ENCODE data around the gene ARID5B. TPM values are rescaled to one million over a fixed set of nuclear protein-coding genes. Genes with fewer than 3 reads are reported as not detected.

Gene ARID5B
- total RNA-seq, 1 donor from 2014 or later: 29.8 TPM

DNA sequence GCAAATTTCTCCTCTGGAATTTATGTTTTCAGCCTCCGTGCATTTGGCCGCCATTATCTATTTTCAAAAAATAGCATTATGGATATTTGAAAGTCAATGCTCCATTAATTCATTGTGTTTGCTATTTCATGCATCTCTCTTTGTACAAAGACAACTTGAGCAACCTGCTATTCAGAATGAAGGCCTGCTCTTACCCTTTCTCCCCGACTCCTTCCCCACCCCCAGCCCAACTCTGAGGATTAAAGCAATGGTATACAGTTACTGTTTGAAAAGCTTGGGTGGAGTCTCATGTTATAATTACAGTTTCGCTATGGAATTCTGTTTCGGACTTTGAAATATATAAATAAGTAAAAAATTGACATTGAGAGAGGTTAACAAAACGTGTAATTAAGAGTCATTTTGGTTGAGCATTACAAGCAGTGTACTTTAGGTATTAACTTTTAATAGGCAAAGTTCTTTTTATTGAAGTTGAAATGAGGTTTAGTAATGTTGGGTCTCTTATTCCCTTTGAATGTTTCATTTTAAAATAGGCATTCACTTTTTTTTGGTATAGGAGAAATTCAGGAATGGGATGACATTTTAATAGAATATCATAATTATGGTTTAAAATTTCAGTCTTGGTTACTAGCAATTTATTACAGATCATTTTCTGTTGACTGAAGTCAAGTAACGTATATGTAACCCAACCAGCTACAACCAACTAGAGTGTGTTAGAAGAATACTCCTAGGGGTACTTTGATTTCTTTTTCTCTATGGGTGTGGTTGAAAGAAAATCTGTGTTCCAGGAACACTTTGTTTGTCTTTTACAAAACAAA is 93.1 kb downstream of the ARID5B start:
- no peaks in the 10 kb centered on the region for H3K9me3 ChIP-seq
- H3K4me3 ChIP-seq: no peak overlapping the region
- H3K36me3 ChIP-seq: no peaks in the 10 kb centered on the region
- DNase-seq: no peak
- intact Hi-C loops (cut with DNase I): no loop called here
- no peaks in the 10 kb centered on the region for H3K27me3 ChIP-seq (ENCODE audit: low read depth)
- TF ChIP-seq, protein P1, sequence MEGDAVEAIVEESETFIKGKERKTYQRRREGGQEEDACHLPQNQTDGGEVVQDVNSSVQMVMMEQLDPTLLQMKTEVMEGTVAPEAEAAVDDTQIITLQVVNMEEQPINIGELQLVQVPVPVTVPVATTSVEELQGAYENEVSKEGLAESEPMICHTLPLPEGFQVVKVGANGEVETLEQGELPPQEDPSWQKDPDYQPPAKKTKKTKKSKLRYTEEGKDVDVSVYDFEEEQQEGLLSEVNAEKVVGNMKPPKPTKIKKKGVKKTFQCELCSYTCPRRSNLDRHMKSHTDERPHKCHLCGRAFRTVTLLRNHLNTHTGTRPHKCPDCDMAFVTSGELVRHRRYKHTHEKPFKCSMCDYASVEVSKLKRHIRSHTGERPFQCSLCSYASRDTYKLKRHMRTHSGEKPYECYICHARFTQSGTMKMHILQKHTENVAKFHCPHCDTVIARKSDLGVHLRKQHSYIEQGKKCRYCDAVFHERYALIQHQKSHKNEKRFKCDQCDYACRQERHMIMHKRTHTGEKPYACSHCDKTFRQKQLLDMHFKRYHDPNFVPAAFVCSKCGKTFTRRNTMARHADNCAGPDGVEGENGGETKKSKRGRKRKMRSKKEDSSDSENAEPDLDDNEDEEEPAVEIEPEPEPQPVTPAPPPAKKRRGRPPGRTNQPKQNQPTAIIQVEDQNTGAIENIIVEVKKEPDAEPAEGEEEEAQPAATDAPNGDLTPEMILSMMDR (IDR thresholded peaks at IDR 0.05): no peak
- no peak for ATAC-seq
- H3K4me1 ChIP-seq: peaks cover 34% of the 10 kb centered on the region
- peak overlapping the region; percentile 80 for H3K27ac ChIP-seq

- Histone ChIP-seq H3K27ac (peak overlapping the region; percentile 3), H3K36me3 (no peaks in the 10 kb centered on the region), H3K4me1 (peaks cover 34% of the 10 kb centered on the region), H3K9me3 (no peaks in the 10 kb centered on the region), H3K4me3 (no peak overlapping the region), H3K27me3 (ENCODE audit: low read depth) (no peaks in the 10 kb centered on the region)
- ATAC-seq (no peak), DNase-seq (no peak)
- intact Hi-C loops (cut with DNase I): no loop called here
- TF ChIP-seq, protein P1 (IDR thresholded peaks at IDR 0.05): no peak
Observed at GRCh38 chr10:61995220-61995503, 93.7 kb downstream of the ARID5B start.

- Histone ChIP-seq H3K9me3 (no peaks in the 10 kb centered on the region), H3K27me3 (ENCODE audit: low read depth) (no peaks in the 10 kb centered on the region), H3K36me3 (no peaks in the 10 kb centered on the region), H3K4me3 (no peak overlapping the region), H3K4me1 (peaks cover 15% of the 10 kb centered on the region), H3K27ac (no peak overlapping the region)
- intact Hi-C loops (cut with DNase I): no loop called here
- TF ChIP-seq, protein P1 (IDR thresholded peaks at IDR 0.05): no peak
- DNase-seq: no peak
- ATAC-seq: peak in 1 of 2 donors; percentile 57
Observed at GRCh38 chr10:61998937-61999336, 97.4 kb downstream of the ARID5B start.

GRCh38 chr10:62000037-62000603 is 98.6 kb downstream of the ARID5B start:
- H3K36me3 ChIP-seq: no peaks in the 10 kb centered on the region
- peaks cover 6% of the 10 kb centered on the region for H3K4me1 ChIP-seq
- no peak for ATAC-seq
- TF ChIP-seq, protein P1 (IDR thresholded peaks at IDR 0.05): no peak
- no peak for DNase-seq
- H3K27ac ChIP-seq: no peak overlapping the region
- H3K9me3 ChIP-seq: no peaks in the 10 kb centered on the region
- H3K27me3 ChIP-seq (ENCODE audit: low read depth): no peaks in the 10 kb centered on the region
- H3K4me3 ChIP-seq: no peak overlapping the region
- intact Hi-C loops (cut with DNase I): no loop called here

DNA sequence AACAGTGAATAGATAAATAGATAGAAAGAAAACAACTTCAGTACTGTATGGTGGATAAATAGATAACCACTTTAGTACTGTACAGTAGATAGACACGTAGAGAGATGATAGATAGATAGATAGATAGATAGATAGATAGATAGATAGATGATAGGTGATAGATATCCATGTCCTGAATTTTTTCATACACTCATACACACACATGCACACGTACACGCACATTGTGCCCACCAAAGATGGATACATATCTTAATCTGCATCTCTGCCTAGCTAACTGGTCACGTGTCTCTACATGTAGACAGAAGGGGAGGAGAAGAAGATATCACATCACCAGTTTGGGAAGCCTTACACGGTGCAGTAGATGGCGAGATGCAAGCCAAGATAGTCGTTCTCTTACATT is 99.2 kb downstream of the ARID5B start:
- no peaks in the 10 kb centered on the region for H3K27me3 ChIP-seq (ENCODE audit: low read depth)
- DNase-seq (no peak), ATAC-seq (no peak)
- no peak overlapping the region for H3K27ac ChIP-seq
- H3K4me1 ChIP-seq: peaks cover 8% of the 10 kb centered on the region
- intact Hi-C loops (cut with DNase I): no loop called here
- TF ChIP-seq, protein P1 (IDR thresholded peaks at IDR 0.05): no peak
- no peaks in the 10 kb centered on the region for H3K9me3 ChIP-seq
- no peak overlapping the region for H3K4me3 ChIP-seq
- no peaks in the 10 kb centered on the region for H3K36me3 ChIP-seq
